Activated naive CD8-positive, alpha-beta T cell treated with anti-CD3 and anti-CD28 coated beads, Interleukin-2, amount 50 U/mL, for 24 hours (primary cell): ENCODE data around the gene PAPSS1.
"Not testable (repeated sequence)": the region's sequence is repeated elsewhere in the genome, so short reads cannot be mapped to it uniquely, and the experiment has no call there.

Experiments
- ATAC-seq: fragments of 150-1000 bp; cut with Tn5 transposase; one replicate; pipeline ENCODE4 v1.10.0; 2021
- DNase-seq: peaks from one replicate; pipeline ENCODE4 v3.0.0; 2021
- H3K27ac Mint-ChIP-seq: one replicate; pipeline ENCODE4 v1.8.0; 2021; ENCODE audit warnings: mild to moderate bottlenecking, mixed read lengths
- H3K27me3 Mint-ChIP-seq: one replicate; pipeline ENCODE4 v1.8.0; 2021; ENCODE audit warnings: mixed read lengths
- H3K36me3 Mint-ChIP-seq: one replicate; pipeline ENCODE4 v1.8.0; 2021; ENCODE audit warnings: low read depth, mixed read lengths
- H3K4me1 Mint-ChIP-seq: one replicate; pipeline ENCODE4 v1.8.0; 2021; ENCODE audit warnings: mixed read lengths
- H3K4me3 Mint-ChIP-seq: one replicate; pipeline ENCODE4 v1.8.0; 2021; ENCODE audit warnings: mild to moderate bottlenecking, moderate library complexity, mixed read lengths
- H3K9me3 Mint-ChIP-seq: one replicate; pipeline ENCODE4 v1.8.0; 2021; ENCODE audit warnings: mixed read lengths

Gene PAPSS1

DNA sequence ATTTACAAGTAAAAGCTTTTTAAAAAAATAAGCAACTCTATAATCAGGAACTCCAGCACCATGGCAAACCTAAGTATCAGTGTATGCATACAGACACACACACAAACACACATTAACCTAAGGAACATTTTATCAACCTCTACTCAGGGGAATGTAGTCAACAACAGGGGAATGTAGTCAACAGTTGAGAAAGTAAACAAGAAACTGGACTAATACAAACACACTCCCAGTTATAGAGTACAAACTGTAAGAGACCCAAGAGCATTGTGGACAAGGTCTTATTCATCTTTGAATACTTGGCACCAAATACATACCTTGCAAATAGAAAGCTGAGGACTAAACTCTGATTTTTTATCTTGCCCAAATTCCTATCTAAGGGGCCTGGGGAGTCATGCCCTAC lies 36.2 kb downstream of the PAPSS1 start:
- Mint-ChIP-seq H3K27me3 (no peaks in the 10 kb centered on the region), H3K4me1 (no peaks in the 10 kb centered on the region), H3K9me3 (peaks cover 5% of the 10 kb centered on the region), H3K4me3 (no peak overlapping the region), H3K36me3 (peaks cover 46% of the 10 kb centered on the region), H3K27ac (no peak overlapping the region)
- ATAC-seq (no peak), DNase-seq (no peak)

DNA sequence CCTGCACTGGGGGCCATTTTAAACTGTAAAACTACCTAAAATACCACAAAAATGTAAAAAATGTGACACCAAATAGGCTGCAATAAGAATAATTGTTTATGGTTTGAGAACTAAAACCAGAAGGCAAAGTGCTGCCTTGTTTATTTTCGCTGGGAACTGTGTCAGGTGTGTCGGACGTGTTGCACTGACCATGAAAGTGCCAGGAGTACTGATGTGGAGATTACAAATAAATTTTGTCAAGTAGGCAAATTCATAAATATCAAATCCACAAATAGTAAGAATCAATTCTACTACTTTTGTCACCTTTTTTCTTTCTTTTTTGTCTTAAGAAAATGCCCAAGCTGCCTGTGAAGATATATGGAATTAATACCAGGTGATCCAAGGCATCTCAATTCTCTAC lies 37.7 kb downstream of the PAPSS1 start:
- Mint-ChIP-seq H3K27me3 (no peaks in the 10 kb centered on the region), H3K4me1 (no peaks in the 10 kb centered on the region), H3K9me3 (peaks cover 5% of the 10 kb centered on the region), H3K27ac (no peak overlapping the region), H3K4me3 (no peak overlapping the region), H3K36me3 (peaks cover 57% of the 10 kb centered on the region)
- no peak for DNase-seq
- no peak for ATAC-seq

DNA sequence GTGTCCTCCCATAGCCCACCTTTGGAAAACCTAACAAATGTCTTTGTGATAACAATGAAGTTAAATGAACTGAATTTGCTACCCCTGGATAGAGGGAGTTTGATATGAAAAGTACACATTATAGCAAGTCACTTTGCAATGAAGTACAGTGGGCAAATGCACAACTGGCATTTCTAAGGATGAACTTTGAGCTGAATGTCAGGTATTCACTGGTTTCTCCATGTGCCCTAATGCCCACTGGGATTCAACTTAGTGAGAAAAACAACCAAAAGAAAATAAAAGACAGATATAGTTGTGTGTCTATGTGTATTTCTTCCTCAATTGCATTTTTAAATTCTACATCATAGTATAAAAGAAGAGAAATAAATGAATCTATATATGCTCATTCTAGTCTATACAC lies 51.0 kb downstream of the PAPSS1 start:
- H3K36me3 Mint-ChIP-seq = peaks cover 16% of the 10 kb centered on the region

DNA sequence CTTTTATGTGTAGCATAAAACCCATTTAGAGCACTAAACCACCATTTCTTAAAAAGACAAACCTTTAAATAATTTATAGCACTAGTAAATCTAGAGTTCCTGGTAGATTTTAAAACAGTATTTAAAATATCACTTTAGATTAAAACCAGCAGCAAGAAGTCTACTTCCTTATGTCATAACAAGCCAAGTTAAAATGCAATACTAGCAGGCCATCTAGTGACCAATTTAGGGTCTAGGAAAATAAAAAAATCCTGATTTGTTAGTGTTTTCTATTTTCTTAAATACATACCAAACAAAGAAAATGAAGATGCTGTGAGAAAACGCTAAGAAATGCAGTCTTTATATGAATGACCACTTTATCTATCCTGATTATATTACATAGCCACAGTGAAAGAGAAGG lies 53.9 kb downstream of the PAPSS1 start:
- no peaks in the 10 kb centered on the region for H3K4me1 Mint-ChIP-seq
- DNase-seq (no peak), ATAC-seq (no peak)
- no peak overlapping the region for H3K27ac Mint-ChIP-seq
- H3K4me3 Mint-ChIP-seq = no peak overlapping the region
- no peaks in the 10 kb centered on the region for H3K9me3 Mint-ChIP-seq
- no peaks in the 10 kb centered on the region for H3K27me3 Mint-ChIP-seq
- H3K36me3 Mint-ChIP-seq = peaks cover 5% of the 10 kb centered on the region

More for the DNA sequence above, 51.0 kb downstream of the PAPSS1 start:
- Mint-ChIP-seq H3K4me3 (no peak overlapping the region), H3K9me3 (no peaks in the 10 kb centered on the region), H3K4me1 (peaks cover 2% of the 10 kb centered on the region), H3K27me3 (no peaks in the 10 kb centered on the region), H3K27ac (no peak overlapping the region)
- DNase-seq (no peak), ATAC-seq (no peak)

DNA sequence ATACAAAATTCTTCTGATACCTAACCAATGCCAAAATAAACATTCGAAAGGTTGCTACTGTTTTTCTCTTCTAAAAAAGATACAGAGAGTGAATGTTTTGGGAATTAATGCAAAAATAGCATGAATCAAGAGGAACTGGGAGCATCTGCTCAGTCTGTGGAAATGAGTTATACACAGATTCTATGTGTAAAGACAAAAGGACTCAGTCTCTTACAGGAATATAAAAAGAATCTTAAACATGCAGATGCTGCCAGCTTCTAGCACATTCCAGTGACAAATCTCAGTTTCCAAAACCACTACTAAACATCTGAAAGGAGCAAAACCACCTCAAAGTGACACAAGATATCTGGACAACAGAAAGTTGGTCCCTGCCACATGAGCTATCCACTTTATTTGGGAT lies 55.0 kb downstream of the PAPSS1 start:
- no peak for DNase-seq
- Mint-ChIP-seq H3K4me1 (no peaks in the 10 kb centered on the region), H3K36me3 (peaks cover 3% of the 10 kb centered on the region)

DNA sequence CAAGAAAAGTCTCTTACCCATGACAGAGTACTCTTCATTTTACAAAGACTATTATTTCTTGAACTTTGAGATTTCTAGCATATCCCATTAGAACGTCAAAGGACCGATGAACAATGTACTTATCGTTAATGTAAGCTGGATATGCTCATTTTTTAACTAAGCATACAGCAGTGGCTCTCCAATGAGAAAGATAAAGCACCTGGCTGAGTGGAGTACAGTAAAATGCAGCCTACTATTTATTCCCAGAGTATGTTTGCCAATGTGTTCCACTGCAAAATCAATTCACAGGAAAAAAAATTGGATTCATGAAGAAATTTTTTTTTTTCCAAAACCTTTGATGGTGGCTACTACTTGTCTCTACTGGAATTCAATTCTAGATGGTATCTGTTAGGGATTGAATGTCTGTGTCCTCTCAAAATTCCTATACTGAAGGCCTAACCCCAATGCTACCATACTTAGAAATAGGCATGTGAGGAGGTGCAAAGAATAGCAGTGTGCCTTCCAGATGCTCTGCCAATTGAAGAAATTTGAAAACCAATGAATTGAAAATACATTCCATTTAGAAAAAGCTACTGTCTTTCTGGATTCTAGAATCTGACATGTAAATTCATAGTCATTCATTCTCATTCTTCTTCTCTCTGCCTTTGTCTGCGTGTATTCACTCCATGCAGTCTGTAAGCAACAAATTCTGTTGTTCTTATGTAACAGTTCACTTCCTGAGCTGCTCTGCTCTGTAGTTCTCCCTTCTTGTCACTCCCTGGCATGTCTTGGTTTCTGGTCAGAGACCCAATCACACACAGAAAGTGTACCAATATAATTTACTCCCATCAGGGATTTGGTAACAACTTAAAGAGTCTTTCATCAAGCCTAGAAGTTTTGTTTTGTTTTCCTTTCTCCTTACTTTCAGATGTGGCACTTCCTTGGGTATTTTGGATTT lies 61.4 kb downstream of the PAPSS1 start:
- no peak for DNase-seq
- Mint-ChIP-seq H3K9me3 (no peaks in the 10 kb centered on the region), H3K36me3 (peaks cover 18% of the 10 kb centered on the region), H3K27me3 (no peaks in the 10 kb centered on the region), H3K4me3 (no peak overlapping the region), H3K4me1 (peaks cover 1% of the 10 kb centered on the region), H3K27ac (no peak overlapping the region)
- ATAC-seq = no peak

More for the DNA sequence above, 55.0 kb downstream of the PAPSS1 start:
- Mint-ChIP-seq H3K27ac (no peak overlapping the region), H3K9me3 (no peaks in the 10 kb centered on the region), H3K27me3 (no peaks in the 10 kb centered on the region), H3K4me3 (no peak overlapping the region)
- no peak for ATAC-seq

DNA sequence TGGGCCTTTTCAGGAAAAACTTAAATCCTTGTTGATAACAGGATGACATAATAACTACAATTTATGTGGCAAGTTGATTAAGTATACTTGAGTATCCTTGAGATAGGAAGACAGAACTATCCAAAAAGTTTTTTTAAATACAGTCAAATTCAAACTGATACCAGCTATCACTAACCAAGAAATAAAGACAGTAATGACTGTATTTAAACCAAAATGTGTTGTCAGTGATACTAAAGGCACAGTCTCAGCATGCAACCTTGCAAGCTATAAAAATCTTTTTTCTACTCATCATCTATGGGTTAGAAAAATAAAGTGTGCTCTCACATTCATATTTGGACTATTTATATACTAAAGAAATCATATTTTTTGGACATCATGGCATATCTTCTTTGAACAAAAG lies 64.7 kb downstream of the PAPSS1 start:
- no peaks in the 10 kb centered on the region for H3K27me3 Mint-ChIP-seq
- DNase-seq (no peak), ATAC-seq (no peak)
- H3K36me3 Mint-ChIP-seq = peaks cover 39% of the 10 kb centered on the region
- H3K9me3 Mint-ChIP-seq = peaks cover 10% of the 10 kb centered on the region
- H3K27ac Mint-ChIP-seq = no peak overlapping the region
- H3K4me1 Mint-ChIP-seq = peaks cover 6% of the 10 kb centered on the region
- H3K4me3 Mint-ChIP-seq = no peak overlapping the region

DNA sequence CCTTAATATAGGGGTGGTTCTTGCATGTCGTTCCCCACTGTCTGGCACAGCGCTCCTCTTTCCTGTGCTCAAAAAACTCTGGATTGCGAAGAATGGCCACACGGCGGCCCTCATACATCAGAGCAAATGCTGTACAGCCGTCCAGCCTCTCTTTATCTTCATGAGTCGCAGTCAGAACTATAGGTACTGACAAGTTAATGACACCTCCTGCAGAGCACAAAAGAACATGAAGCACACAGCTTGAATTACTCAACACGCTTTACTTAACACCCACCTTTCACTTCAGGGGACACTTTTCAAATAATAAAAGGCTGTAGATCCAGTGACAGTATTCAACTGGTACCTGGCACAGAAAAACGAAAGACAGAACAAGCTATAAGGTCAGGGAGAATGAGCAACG lies 65.3 kb downstream of the PAPSS1 start:
- Mint-ChIP-seq H3K9me3 (peaks cover 10% of the 10 kb centered on the region), H3K27me3 (no peaks in the 10 kb centered on the region), H3K36me3 (peaks cover 43% of the 10 kb centered on the region), H3K27ac (no peak overlapping the region), H3K4me3 (no peak overlapping the region), H3K4me1 (peaks cover 6% of the 10 kb centered on the region)
- no peak for ATAC-seq
- DNase-seq = no peak

DNA sequence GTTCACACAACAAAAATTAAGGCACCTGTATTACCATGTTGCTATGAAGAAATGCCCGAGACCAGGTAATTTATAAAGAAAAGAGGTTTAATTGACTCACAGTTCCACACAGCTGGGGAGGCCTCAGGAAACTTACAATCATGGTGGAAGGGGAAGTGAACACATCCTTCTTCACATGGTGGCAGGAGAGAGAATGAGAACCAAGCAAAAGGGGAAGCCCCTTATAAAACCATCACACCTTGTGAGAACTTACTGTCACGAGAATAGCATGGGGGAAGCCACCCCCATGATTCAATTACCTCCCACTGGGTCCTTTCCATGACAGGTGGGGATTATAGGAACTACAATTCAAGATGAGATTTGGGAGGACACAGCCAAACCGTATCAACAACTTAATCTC lies 68.6 kb downstream of the PAPSS1 start:
- peaks cover 47% of the 10 kb centered on the region for H3K36me3 Mint-ChIP-seq
- not testable (repeated sequence) for H3K4me1 Mint-ChIP-seq, DNase-seq, H3K4me3 Mint-ChIP-seq, H3K9me3 Mint-ChIP-seq, H3K27me3 Mint-ChIP-seq, ATAC-seq, H3K27ac Mint-ChIP-seq

DNA sequence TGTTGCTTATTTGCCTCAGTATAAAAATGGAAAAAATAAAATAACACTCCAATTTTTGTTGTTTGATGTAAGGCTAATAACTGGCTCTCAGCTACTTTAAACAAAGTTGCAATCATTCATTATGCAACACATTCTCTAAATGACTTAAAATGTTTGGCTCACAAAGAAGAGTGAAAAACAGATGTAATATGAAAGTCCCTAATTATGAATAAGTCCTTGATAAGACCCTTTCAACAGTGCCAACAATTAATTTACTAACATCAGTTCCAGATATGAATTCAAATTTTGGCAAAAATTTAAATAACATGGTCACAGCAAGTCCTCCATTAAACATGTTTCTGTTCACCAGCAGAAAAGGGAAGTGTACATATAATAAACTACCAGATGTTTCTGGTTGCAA lies 69.8 kb downstream of the PAPSS1 start:
- peaks cover 5% of the 10 kb centered on the region for H3K4me1 Mint-ChIP-seq
- ATAC-seq (no peak), DNase-seq (no peak)
- no peak overlapping the region for H3K27ac Mint-ChIP-seq
- H3K4me3 Mint-ChIP-seq = no peak overlapping the region
- H3K36me3 Mint-ChIP-seq = peaks cover 46% of the 10 kb centered on the region
- no peaks in the 10 kb centered on the region for H3K27me3 Mint-ChIP-seq
- peaks cover 10% of the 10 kb centered on the region for H3K9me3 Mint-ChIP-seq

DNA sequence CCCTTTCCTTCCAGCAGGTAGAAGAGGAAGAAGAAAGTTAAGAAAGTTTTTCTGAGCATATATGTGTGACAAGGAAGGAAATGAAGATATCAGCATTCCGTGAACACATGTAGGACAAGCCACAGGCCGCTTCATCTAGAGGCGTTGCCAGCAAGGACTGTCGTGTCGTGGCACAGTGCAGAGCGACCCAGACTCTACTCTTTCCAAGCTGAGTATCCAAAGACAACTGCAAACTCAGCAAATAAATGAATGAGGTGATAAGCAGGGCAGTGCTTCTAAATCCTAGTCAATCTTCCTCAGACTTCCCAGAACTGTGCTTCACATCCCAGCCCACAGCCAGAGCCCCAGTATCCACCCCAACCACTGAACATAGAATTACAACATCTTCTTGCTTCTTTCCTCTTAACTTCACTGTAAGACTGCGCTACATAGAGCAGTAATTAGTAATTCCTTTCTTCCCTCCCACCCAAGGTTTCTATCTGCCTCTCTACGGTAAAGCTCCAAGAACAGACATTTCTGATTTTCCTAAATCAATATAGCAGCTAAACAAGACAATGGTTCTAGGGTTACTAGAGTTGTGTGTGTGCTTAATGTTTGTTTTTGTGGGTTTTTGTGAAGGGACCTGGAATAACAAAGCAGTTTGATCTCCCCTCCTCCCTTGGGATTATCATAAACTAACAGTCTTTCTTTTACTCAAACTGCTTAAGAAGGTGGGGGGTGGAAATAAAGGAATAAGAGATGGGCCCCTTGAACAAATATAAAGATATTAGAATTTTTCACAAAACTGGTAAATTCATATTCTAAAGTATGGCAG lies 71.6 kb downstream of the PAPSS1 start:
- DNase-seq (no peak), ATAC-seq (no peak)
- H3K9me3 Mint-ChIP-seq = peaks cover 10% of the 10 kb centered on the region
- H3K36me3 Mint-ChIP-seq = peaks cover 45% of the 10 kb centered on the region
- H3K27ac Mint-ChIP-seq = no peak overlapping the region
- peaks cover 5% of the 10 kb centered on the region for H3K4me1 Mint-ChIP-seq
- H3K4me3 Mint-ChIP-seq = no peak overlapping the region
- H3K27me3 Mint-ChIP-seq = no peaks in the 10 kb centered on the region

DNA sequence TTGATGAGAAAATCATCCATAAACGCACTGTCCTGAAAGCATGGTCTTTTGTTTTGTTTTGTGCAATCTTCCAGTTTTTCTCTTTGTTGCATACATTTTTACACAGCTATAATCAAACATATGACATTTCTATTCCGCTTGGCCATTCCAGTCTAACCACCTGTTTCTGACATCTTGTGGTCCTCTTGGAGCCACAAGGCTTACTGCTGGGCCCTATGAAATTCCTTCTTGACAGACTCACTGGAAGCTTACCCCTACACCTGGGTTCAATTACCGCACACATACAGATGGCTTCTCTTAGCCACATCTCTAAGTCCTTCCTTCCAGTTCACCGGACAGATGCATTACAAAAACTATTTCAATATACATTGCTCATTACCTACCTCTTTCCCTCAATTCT lies 72.4 kb downstream of the PAPSS1 start:
- Mint-ChIP-seq H3K4me3 (no peak overlapping the region), H3K9me3 (peaks cover 10% of the 10 kb centered on the region), H3K4me1 (peaks cover 5% of the 10 kb centered on the region), H3K27me3 (no peaks in the 10 kb centered on the region), H3K36me3 (peaks cover 45% of the 10 kb centered on the region), H3K27ac (no peak overlapping the region)
- DNase-seq (no peak), ATAC-seq (no peak)

DNA sequence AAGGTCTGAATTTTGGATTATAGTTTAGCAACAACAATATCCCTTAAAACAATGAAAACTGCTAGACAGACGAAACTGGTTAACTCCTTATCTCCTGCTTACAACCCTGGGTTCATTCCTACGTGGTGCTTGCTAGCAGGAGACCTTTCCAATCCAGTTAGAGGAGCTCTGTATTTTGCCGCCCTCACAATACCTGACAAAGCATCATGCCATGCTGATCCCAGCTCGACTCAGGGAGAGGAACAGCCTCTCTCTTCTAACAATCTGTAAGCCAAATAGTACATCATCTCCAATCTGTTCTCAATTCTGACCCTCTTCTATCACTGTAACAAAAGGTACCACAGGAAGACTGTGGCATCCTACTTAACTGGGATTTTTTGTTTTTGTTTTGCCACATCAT lies 74.4 kb downstream of the PAPSS1 start:
- ATAC-seq (no peak), DNase-seq (no peak)
- Mint-ChIP-seq H3K36me3 (peaks cover 31% of the 10 kb centered on the region), H3K9me3 (no peaks in the 10 kb centered on the region), H3K27ac (no peak overlapping the region), H3K4me3 (no peak overlapping the region), H3K27me3 (no peaks in the 10 kb centered on the region), H3K4me1 (no peaks in the 10 kb centered on the region)

DNA sequence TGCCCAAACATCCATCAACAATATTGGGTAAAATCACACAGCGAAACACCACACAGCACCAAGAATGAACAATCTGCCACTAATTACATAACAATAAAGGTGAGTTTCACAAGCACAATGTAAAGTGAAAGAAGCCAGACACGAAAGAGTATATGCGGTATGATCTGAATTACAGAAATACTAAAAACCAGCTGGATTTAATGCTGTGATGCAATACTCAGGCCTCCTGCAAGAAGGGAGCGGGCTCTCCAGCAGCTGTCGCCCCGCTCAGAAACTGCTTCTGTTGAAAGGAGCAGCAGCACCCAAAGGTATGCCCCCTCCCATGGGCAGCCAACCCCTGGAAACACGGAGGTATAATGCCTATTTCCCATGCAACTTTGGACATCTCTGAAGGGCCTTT lies 77.0 kb downstream of the PAPSS1 start:
- Mint-ChIP-seq H3K4me3 (no peak overlapping the region), H3K9me3 (no peaks in the 10 kb centered on the region), H3K4me1 (no peaks in the 10 kb centered on the region), H3K36me3 (peaks cover 16% of the 10 kb centered on the region), H3K27me3 (no peaks in the 10 kb centered on the region), H3K27ac (no peak overlapping the region)
- no peak for DNase-seq
- no peak for ATAC-seq

DNA sequence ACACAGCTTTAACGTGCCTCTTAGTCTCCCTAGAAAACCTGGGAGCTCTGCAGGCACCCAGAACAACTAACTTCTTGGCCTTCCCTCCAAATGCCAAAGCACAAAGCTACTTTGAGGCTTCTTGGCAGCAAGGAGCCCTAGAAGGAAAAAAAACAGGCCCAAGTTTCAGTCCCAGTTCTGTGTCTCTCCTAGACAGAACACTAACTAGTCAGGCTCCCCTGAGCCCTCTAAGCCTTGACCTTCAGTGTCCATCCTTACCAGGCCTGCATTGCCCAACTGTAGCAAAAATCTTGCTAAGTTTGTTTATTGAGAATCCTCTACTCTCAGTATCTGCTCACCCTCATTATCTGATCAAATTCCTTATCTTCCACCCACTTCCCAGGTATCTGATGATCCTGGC lies 79.2 kb downstream of the PAPSS1 start:
- H3K27ac Mint-ChIP-seq = no peak overlapping the region
- no peaks in the 10 kb centered on the region for H3K9me3 Mint-ChIP-seq
- H3K4me1 Mint-ChIP-seq = no peaks in the 10 kb centered on the region
- DNase-seq (no peak), ATAC-seq (no peak)
- peaks cover 13% of the 10 kb centered on the region for H3K36me3 Mint-ChIP-seq
- H3K27me3 Mint-ChIP-seq = no peaks in the 10 kb centered on the region
- no peak overlapping the region for H3K4me3 Mint-ChIP-seq
